ENCODE measurements around the gene KATNB1. TPM values are rescaled to one million over a fixed set of nuclear protein-coding genes. Genes with fewer than 3 reads are reported as not detected.

KATNB1 gene
- polyA plus RNA-seq, 1 of the 3 experiments (the other 2 are of a cell fraction) = 43.7 TPM

- ChIA-PET POLR2A (no interaction called here), CTCF (no interaction called here)
- Histone ChIP-seq H3K4me2 (no peak overlapping the region), H3K27ac (ENCODE audit: low read depth in 2 of 2, low read length in 1 of 2) (no peak overlapping the region), H3K4me1 (ENCODE audit: control insufficient read depth in 1 of 2, insufficient read depth in 2 of 2, low read depth in 1 of 2, low read length in 1 of 2) (peaks cover 0 to 5% of the 10 kb centered on the region in 2 experiments; a peak in 1 of 4 replicates), H3K27me3 (ENCODE audit: insufficient read depth) (no peaks in the 10 kb centered on the region), H3K36me3 (replicated peaks in 1 of 2; ENCODE audit: control insufficient read depth in 1 of 2, insufficient read depth in 2 of 2, low read length in 1 of 2) (no peaks in the 10 kb centered on the region), H3K9me3 (no peaks in the 10 kb centered on the region), H3F3A (replicated peaks; ENCODE audit: insufficient read depth) (no peaks in the 10 kb centered on the region), H2AFZ (ENCODE audit: low read depth) (no peak overlapping the region), H3K79me2 (ENCODE audit: insufficient read depth) (no peaks in the 10 kb centered on the region), H3K9me2 (no peaks in the 10 kb centered on the region), H3K9ac (no peak overlapping the region), H3K4me3 (ENCODE audit: low read depth in 2 of 2, low read length in 1 of 2) (no peak overlapping the region), H4K20me1 (ENCODE audit: insufficient read depth) (no peaks in the 10 kb centered on the region)
- DNase-seq = no peak
- WGBS (ENCODE audit: low lambda C conversion rate) = 80% methylated on average over 1 of the region's 3 CpGs
- TF ChIP-seq RCOR1 (IDR thresholded peaks at IDR 0.05; ENCODE audit: low read length) (no peak), REST (IDR thresholded peaks at IDR 0.05; ENCODE audit: low read depth, low read length) (no peak), EZH2phosphoT487 (IDR thresholded peaks at IDR 0.05; ENCODE audit: borderline replicate concordance, low read depth) (no peak), ELF1 (IDR thresholded peaks at IDR 0.05) (no peak)
Measured at GRCh38 chr16:57699481-57699880, 36.1 kb upstream of the KATNB1 start.

- CTCF ChIA-PET = no interaction called here
Measured at GRCh38 chr16:57699899-57700298, 35.7 kb upstream of the KATNB1 start.

More at GRCh38 chr16:57699899-57700298, 35.7 kb upstream of the KATNB1 start:
- Histone ChIP-seq H3K4me3 (ENCODE audit: low read depth in 2 of 2, low read length in 1 of 2) (no peak overlapping the region), H3K4me2 (no peak overlapping the region), H3K9me3 (no peaks in the 10 kb centered on the region), H3K4me1 (ENCODE audit: control insufficient read depth in 1 of 2, insufficient read depth in 2 of 2, low read depth in 1 of 2, low read length in 1 of 2) (peaks cover 0 to 5% of the 10 kb centered on the region in 2 experiments; a peak in 1 of 4 replicates), H2AFZ (ENCODE audit: low read depth) (no peak overlapping the region), H3K9me2 (no peaks in the 10 kb centered on the region), H4K20me1 (ENCODE audit: insufficient read depth) (no peaks in the 10 kb centered on the region), H3F3A (replicated peaks; ENCODE audit: insufficient read depth) (no peaks in the 10 kb centered on the region), H3K79me2 (ENCODE audit: insufficient read depth) (no peaks in the 10 kb centered on the region), H3K27me3 (ENCODE audit: insufficient read depth) (no peaks in the 10 kb centered on the region), H3K9ac (no peak overlapping the region), H3K36me3 (replicated peaks in 1 of 2; ENCODE audit: control insufficient read depth in 1 of 2, insufficient read depth in 2 of 2, low read length in 1 of 2) (no peaks in the 10 kb centered on the region), H3K27ac (ENCODE audit: low read depth in 2 of 2, low read length in 1 of 2) (no peak overlapping the region)
- POLR2A ChIA-PET = no interaction called here
- DNase-seq = no peak
- whole genome bisulfite sequencing (ENCODE audit: low lambda C conversion rate) = 83% methylated on average over 5 of the region's 7 CpGs
- TF ChIP-seq NRF1 (IDR thresholded peaks at IDR 0.05; ENCODE audit: low read depth, low read length) (no peak), RXRA (IDR thresholded peaks at IDR 0.05; ENCODE audit: borderline replicate concordance, low read depth) (no peak), USF2 (IDR thresholded peaks at IDR 0.05; ENCODE audit: borderline replicate concordance, low read depth, low read length) (no peak), GABPA (IDR thresholded peaks at IDR 0.05; ENCODE audit: low read depth) (no peak), POLR2AphosphoS5 (IDR thresholded peaks at IDR 0.05; ENCODE audit: low read depth, low read length) (no peak), TAF1 (IDR thresholded peaks at IDR 0.05; ENCODE audit: borderline replicate concordance, low read depth, low read length) (no peak), USF1 (IDR thresholded peaks at IDR 0.05; ENCODE audit: borderline replicate concordance, low read depth) (no peak), REST (IDR thresholded peaks at IDR 0.05; ENCODE audit: low read depth, low read length) (no peak)
